Measurements from ENCODE around the gene ANKRD44.

Gene ANKRD44

DNA sequence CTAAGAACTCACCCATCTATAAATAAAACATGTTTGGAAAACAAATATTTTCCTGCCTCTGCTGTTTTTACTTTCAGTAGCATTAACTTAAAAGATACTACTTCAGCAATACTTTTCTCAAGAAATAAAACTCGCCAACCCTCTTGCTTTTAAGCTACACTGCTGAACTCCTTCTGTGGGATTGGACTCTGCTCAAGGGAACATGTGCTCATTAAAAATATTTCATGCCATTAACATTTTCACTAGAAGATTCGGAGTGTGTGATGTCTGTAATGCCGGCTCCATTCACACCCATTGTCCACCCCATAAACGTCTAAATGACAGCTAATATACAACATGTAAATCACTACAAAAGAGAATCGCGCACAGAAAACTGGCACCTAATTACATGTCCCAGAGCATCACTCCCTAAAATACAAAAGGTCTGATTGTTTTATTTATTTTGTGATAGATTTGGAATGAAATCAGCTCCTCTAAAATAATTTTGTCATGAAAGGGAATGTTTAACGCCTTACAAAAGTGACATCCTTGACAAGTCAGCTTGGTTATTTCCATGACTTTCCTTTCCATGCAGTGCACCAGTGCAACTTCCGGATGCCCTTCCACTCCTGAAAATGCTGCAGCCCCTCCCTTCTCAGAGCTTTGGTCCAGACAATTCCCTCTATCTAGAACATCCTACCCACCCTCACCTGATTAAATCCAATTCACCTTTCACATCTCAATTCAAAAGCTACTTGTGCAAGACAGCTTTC lies 73.1 kb downstream of the ANKRD44 start:
- no peak for ATAC-seq

GRCh38 chr2:197236816-197237215 lies 73.8 kb downstream of the ANKRD44 start:
- ATAC-seq (no peak), DNase-seq (no peak)

More for the DNA sequence above, 73.1 kb downstream of the ANKRD44 start:
- no peak for DNase-seq

DNA sequence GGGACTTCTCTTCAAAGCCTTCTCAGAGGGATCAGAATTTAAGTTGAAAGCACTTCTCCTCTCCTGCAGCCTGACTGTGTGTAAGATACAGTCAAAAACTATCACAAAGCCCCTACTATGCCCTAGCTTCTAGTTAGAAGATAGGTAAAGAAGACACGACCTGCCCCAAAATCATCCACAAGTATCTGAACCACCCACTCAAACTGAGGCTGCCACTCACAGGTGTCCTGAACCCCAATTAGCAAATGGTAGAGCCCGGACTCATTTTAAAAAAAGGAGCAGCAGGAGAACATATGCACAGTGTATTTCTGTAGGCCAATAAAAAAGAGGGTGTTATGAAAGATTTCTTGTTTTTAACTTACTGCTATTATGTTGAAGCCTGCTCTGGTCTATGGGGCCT lies 74.4 kb downstream of the ANKRD44 start:
- DNase-seq (no peak), ATAC-seq (no peak)

DNA sequence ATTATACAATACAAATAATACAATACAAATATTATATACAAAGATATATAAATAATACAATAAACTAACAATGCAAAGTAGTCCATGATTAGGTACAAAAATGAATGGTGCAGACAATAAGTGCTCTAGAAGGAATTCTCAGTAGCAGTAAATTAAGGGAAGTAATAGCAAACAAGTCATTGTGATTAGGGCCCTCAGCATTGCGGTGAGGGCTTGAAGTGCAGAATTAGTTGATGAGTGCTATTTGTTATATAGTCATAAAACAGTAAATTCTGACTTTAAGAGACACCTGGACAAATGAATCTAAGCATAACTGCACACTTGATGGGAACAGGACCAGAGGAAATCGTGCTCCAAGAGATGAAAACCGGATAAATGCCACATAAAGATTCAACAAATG lies 74.9 kb downstream of the ANKRD44 start:
- ATAC-seq (no peak), DNase-seq (no peak)

- DNase-seq (no peak), ATAC-seq (no peak)
These were observed 75.8 kb downstream of the ANKRD44 start for GRCh38 chr2:197234671-197235191.

DNA sequence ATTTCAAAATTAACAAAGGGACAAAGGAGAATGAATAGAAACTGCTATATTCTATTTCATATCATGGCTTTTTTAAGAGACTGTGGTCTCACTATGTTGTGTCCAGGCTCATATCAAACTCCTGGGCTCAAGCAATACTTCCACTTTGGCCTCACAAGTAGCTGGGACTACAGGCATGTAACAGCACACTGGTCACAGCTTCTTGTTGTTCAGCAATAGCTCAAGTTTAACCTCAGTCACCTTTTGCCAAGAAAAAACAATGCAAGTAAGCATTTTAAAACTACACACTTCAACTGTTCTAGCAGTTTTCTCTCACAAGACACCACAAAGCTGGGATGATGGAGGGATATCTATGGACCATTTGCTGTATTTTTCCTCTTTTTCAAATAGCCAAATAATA lies 77.1 kb downstream of the ANKRD44 start:
- ATAC-seq (no peak), DNase-seq (no peak)

GRCh38 chr2:197232010-197232409 lies 78.6 kb downstream of the ANKRD44 start:
- no peak for ATAC-seq
- DNase-seq, result no peak

DNA sequence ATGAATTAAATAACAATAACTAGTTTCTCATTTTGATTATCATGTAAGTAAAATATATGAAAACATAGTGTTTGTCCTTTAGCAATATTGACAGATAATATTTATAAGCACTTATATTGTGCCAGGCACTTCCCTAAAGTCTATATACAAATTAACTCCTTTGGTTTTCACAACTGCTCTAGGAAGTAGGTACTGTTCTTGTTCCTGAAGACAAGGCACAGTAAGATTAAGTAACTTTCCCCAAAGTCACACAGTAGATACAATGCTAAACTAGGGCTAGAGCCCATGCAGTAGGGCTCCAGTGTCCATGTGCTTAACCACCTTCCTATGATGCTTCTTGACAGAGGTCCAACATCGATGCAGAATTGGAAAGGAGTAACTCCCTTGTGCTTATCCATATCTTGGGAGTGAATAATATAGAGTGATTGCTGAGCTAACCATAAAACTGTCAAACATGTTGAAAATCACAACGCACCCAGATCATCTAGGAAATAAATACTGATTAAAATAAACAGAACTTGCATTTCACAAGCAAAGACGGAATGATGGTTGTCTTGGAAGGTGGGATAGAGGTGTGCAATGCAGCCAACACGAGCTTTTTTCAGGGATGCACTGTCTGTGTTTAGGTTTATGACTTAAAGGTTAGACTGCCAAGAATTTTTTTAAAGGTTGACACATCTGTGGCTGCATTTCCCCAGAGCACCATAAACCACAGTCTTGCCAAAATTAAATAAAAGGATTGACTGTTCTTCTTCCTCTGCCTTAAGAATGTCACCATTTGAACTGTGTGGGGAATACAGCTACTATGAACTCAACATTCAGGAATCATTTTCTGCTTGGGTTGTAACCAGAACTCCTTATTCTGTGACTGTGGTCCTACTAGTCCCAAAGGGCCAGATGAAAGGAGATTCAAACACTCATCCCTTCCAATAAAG lies 80.8 kb downstream of the ANKRD44 start:
- DNase-seq (no peak), ATAC-seq (peak; percentile 29)

GRCh38 chr2:197223451-197223850 lies 87.1 kb downstream of the ANKRD44 start:
- no peak for ATAC-seq
- no peak for DNase-seq

DNA sequence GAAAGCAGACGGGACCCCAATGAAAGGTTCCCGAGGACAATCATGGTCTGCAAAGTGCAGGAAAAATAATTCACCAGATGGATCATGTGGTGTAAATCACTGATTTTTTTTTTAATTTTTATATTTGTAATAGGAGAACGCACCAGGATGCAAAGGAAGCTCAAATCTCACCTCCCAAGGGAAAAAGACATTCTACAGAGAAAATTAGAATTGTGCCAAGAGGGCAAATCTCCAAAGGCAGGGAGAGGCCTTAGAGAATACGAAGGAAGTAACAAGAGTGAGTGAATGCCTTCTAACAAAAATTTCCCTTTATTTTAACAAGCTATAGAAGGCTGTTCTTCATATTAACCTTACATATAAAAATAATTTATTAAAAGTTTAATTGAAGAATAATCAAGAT lies 90.9 kb downstream of the ANKRD44 start:
- no peak for DNase-seq
- no peak for ATAC-seq

DNA sequence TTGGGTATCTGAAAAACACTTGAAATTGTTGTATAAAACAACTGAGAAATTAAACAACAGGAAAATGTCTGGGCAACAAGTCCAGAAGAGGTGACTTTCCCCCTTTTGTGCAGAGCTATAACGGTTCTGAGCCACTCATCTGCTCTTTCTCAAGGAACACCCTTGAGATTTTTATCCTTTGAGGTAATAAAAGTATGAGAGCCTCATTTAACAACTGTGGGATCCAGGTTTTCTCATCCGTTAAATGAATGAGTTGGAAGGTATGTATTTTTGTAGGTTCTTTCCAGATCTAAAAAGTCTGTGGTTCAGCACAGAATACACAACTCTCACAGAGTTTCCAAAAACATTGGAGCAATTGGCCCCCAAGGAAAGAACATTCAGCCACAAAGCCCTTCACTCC lies 93.0 kb downstream of the ANKRD44 start:
- ATAC-seq (no peak), DNase-seq (no peak)

GRCh38 chr2:197216361-197216979 lies 94.1 kb downstream of the ANKRD44 start:
- ATAC-seq (peak; percentile 45), DNase-seq (no peak)

- no peak for DNase-seq
- ATAC-seq, result peak; percentile 55
These were observed 94.7 kb downstream of the ANKRD44 start for GRCh38 chr2:197215748-197216360.

DNA sequence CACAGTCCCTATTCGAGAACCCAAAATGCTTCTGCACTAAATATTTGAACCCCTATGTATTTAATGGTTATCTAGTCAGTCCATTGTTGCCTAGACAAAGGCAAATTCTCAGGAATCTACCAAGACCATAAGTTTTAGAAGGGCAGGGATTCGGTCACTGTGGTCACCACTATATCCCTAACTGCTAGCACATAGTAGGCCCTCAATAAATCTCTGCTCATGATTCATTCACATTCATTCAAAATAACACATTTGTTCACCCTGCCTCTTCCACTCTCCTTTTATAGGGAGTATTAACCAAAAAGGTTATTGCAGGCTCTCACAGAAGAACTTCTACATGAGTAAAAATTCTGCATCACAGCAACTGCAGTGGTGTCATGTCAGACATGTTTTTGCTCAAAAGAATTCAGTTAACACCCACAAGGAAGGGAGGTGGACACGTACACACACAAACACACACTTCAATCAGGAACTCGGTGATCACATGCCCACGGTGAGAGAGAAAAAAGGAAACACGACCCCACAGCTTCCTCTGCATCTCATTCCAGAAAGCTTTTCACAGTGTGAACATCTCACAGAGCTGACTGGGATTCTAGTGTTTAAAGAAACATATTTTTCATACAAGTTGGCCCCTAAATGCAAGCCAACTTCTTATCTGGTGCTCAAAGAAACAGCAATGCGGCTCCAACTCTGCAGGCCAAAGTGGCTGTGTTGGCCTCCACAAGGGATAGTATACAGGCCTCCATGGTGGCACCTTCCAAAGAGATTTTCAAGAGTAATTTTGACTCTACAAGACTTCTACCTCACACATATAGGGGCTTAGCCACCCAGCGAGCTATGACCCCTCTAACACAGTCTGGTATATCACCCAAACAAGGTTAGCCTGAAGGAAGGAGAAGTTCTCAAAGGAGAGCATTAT lies 98.0 kb downstream of the ANKRD44 start:
- ATAC-seq, result no peak
- no peak for DNase-seq

GRCh38 chr2:197211881-197212342 lies 98.7 kb downstream of the ANKRD44 start:
- DNase-seq (peak; percentile 50), ATAC-seq (peak; percentile 50)

DNA sequence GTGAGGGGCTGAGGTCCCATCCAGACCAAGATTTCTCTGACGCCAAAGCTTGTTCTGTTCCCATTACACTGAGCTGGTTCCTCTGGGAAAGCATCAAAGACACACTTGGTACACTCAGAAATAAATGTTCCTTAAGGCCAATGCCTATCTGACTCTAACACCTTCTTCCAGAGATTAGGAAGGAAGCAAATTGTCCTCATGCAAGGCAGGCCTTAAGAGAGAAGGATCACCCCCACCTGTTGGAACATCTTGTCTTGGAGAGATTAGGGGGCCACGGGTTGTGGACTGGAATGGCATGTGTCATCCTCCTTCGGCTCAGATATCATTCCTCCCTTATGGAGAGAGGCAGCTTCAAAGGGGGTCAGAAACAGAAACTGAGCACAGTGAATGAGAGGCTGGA lies 100.2 kb downstream of the ANKRD44 start:
- DNase-seq (no peak), ATAC-seq (no peak)

- ATAC-seq (peak; percentile 73), DNase-seq (peak; percentile 72)
These were observed 100.7 kb downstream of the ANKRD44 start for GRCh38 chr2:197209742-197210408.

DNA sequence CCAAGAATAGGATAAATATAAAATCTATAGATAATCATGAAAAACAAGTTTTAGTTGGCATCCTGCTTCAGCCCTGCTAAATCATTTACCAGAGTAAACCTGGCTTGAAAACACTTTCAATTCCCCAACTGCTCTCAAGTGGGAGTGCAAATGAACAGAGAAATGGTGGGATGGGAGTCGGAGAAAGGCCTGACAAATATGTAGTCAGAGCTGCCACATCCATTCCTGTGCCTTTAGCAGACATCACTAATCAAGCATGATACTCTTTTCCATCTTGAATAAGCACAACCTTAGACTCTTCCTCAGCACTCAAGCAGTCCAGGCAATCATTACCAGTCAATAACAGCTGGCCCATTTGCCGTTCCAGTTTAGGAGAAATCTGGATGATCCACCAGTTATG lies 101.3 kb downstream of the ANKRD44 start:
- no peak for DNase-seq
- no peak for ATAC-seq

- no peak for DNase-seq
- no peak for ATAC-seq
These were observed 101.7 kb downstream of the ANKRD44 start for GRCh38 chr2:197208841-197209240.

DNA sequence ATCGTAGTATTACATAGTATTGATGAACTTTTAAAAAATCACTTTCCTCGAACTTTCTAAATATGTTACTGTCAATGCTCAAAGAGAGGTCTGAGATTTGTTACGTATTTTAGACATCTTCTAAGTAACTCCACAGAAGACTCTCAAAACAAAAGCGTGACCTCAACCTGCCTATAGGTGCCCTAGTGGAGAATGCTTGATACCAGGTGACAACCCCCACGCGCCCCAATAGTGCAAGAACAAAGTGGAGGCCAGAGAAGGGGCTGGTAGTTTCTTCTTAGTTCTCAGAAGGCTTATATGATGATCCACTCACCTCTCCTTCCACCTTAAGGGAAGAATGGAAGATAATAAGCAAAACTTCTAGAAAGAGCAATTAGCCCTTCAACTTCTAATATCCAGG lies 102.6 kb downstream of the ANKRD44 start:
- DNase-seq (no peak), ATAC-seq (no peak)
